Measurements from ENCODE around the gene RNF152.

DNA sequence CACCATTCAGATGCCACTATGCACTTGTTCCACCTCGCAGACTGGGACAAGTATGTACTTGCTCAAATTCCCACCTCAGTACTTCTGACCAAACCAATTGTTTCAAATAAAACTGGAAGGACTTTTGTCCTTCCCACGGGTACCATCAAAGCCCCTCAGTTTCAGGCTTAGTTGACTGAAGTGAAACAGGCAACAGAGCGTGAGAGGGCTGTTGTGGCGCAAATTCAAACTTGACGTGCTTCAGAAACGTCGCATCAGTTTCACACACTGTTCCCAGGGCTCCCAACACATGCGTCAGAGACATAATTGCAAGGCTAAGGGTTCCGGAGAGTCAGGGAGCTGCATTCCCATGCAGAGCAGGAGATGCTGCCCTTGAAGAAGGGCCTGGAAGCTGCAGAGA, 33.7 kb downstream of the RNF152 start:
- TF ChIP-seq POLR2AphosphoS5 (IDR thresholded peaks at IDR 0.05; ENCODE audit: insufficient read depth, low read depth, low read length) = no peak
- TF ChIP-seq, protein P1, sequence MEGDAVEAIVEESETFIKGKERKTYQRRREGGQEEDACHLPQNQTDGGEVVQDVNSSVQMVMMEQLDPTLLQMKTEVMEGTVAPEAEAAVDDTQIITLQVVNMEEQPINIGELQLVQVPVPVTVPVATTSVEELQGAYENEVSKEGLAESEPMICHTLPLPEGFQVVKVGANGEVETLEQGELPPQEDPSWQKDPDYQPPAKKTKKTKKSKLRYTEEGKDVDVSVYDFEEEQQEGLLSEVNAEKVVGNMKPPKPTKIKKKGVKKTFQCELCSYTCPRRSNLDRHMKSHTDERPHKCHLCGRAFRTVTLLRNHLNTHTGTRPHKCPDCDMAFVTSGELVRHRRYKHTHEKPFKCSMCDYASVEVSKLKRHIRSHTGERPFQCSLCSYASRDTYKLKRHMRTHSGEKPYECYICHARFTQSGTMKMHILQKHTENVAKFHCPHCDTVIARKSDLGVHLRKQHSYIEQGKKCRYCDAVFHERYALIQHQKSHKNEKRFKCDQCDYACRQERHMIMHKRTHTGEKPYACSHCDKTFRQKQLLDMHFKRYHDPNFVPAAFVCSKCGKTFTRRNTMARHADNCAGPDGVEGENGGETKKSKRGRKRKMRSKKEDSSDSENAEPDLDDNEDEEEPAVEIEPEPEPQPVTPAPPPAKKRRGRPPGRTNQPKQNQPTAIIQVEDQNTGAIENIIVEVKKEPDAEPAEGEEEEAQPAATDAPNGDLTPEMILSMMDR (IDR thresholded peaks at IDR 0.05; ENCODE audit: extremely low read depth in 1 of 2, insufficient read depth in 1 of 2, low read depth in 1 of 2, low read length in 2 of 2) = no peak
